Stimulated activated CD8-positive, alpha-beta memory T cell treated with anti-CD3 and anti-CD28 coated beads, Interleukin-4, amount 100 ng/mL, for 48 hours (primary cell): ENCODE data around the gene PRICKLE1.

Experiments used
- DNase-seq: peaks from one replicate; pipeline ENCODE4 v3.0.0-alpha.2; 2020

The PRICKLE1 gene

GRCh38 chr12:42484996-42485395 lies 104.5 kb downstream of the PRICKLE1 start:
- DNase-seq, result no peak

DNA sequence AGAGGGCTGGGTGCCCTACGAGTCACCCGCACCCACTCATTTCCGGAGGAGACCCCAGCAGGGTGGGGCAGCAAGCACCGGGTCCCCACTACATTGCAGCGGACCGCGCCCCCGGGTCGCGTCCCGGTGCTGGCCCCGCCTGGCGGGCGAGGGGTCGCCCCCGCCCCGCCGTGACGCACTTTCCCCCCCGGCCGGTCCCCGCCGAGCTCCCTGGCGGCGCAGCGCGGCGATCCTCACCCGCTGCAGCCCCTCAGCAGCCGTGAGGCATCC lies 106.1 kb downstream of the PRICKLE1 start:
- peak; percentile 36 for DNase-seq

GRCh38 chr12:42482748-42483520 lies 106.6 kb downstream of the PRICKLE1 start:
- DNase-seq, result peak; percentile 78

DNA sequence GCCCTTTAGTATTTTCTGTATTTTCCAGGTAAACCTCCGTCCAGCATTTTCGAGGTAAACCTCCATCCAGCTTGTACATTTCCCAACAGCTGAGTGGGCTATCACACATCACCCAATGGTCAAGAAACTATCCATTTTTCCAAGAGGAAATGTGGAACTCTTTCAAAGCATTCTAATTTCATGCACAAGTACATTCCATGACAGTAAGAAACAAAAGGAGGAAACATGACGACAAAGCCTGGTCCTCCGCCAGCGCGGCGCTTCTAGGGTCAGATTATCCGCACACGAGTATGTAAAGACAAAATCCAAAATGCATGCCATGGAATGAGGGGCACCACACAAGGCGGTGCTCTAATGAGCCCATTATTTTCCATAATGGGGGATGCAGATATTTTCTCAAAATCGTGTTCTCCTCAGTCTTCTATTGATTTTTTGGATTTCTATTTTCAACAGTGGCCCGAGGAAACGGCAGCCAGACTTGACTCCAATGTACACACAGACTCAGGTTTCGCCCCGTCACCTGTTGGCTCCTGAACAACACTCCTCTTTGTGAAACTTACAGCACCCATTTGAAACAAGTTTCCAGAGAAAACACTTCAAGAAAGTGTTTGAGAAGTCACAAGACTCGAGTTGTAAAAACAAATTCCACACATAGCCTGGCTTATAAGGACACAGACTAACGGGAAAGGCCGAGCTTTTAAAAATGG lies 107.4 kb downstream of the PRICKLE1 start:
- no peak for DNase-seq

DNA sequence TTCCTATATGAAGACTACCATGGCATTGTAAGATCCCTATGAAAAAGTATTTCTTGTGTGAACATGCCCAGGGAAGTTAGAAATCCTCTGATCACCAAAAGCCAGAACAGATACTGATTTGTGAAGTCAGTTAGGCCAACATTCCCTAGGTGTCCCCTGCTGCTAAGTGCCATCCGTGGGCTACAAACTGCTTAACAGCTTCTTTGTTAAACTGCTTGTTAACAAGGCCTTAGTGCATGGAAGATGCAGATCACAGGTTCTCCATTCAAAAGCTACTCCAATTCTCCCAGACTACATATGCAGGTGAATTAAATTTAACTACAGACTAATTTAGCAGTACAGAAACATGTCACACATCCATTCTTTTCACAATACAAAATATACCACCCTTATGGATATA lies 108.2 kb downstream of the PRICKLE1 start:
- no peak for DNase-seq

DNA sequence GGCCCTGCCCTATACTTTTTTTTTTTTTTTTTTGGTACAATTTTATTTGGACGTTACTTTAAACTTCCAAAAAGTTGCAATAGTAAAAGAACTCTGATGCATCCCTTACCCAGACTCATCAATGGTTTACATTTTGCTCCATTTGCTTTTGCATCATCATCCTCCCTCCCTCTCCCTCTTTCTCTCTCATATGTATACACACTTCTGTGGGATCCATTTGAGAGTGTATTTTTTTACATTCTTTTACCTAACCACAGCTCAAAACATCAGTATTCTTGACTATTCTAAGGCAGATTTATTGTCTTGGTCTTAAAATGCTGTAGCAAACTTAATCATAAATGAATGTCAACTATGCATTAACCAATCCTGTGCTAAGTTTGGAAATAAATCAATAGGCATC lies 111.6 kb downstream of the PRICKLE1 start:
- no peak for DNase-seq

DNA sequence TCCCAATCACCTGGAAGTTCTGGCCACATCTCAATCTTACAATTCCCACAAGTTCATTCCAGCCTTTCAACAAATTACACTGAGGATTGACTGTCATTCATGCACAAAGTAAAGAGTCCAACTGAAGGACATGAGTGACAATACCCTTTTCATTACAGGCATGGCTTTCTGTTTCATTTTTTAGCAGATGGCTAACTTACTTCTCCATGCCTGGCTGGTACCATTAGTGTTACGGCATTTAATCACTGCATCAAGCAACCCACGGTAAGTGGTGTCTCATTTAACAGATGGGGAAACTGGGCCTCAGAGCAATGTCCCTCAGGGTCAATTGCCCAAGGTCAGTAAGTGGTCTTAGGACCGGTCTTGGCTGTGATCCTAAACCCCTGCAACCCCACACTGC lies 114.4 kb downstream of the PRICKLE1 start:
- no peak for DNase-seq

- no peak for DNase-seq
Observed at GRCh38 chr12:42474391-42474790, 115.2 kb downstream of the PRICKLE1 start.

DNA sequence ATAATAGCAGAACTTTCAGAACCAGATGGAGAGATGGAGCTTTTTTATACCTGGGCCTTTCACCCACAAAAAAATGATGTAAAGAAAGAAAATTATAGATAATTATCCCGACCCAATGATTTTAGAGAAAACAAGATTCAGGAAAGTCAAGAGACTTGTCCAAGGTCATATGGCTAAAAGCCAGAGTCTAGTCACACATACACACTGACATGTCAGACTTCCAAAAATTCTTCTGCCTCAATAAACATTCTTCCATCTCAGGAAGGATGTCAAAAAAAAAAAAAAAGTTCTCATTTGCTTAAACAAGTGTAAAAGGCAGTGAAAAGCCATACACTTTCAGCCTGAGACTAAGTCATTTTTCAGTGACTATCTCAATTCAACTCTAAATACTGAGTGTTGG lies 116.0 kb downstream of the PRICKLE1 start:
- DNase-seq, result no peak

DNA sequence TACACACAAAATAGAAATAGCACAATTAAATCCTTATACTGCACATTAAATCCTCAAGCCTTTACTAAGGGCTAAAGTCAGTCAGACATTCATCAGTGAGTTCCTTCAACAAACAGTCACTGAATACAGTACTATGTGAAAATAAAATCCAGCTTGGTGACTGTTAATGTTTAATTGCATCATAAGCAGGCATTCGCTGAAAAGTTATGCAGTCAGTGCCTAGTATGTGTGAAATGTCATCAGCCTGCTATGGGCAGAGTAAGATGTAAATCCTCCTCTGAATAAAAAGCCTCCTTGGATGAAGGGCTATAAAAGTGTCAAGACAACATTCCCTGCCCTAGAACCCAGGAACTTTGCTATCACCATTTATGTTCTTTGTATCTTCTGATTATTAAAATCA lies 116.4 kb downstream of the PRICKLE1 start:
- no peak for DNase-seq

DNA sequence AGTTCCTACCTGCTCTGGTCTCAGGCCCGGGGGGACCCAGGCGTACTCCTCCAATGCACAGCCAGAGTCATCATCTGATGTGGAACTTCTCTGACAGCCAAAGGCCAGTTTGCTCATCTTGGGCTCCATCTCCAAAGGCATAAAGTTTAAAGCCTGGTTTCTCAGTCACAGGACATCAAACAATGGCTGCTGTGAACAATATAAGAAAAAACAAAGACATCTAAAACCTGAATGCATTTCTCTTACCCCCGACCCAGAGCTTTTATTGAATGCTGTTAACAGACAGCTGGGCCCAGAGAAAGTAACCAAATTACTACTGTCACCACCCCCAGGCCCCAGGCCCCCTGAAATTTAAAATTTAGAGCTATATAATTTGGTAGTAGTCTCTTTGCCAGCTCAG lies 117.2 kb downstream of the PRICKLE1 start:
- DNase-seq, result no peak

DNA sequence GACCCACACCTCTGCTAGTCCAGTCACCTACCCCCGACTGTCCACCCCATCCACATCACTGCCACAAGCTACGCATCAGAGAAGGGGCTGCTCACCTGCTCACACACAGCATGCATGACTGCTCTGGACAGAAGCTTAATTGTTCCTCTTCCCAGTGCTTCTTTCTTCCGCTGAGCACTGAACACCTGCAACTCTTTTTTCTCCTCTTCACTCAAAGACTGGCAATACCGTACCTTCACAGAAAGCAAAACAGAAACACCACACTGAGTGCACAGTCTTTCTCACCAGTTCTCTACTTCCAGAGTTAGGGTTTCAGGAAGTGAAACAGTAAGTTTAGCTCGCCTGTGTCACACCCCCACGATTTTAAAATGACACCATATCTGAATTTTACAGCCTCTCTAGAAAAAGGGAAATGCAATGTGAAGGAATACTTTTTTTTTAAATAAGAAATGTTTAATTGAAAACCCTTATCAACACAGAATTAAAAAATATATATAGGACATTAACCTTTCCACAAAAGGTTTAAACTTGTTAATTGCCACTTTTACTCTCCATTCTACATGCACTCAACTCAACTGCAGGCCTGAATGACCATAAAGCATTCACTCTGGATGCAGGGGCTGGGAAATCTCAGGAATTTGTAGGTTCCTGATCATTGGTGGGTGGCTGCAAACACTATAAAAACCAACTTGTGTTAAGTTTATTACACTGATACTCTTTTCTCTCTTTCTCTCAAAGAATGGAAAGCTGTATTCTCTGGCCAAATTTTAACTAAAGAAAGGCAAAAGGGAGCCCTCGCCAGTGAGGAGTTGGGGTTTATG lies 120.0 kb downstream of the PRICKLE1 start:
- no peak for DNase-seq

GRCh38 chr12:42468921-42469320 lies 120.6 kb downstream of the PRICKLE1 start:
- no peak for DNase-seq

DNA sequence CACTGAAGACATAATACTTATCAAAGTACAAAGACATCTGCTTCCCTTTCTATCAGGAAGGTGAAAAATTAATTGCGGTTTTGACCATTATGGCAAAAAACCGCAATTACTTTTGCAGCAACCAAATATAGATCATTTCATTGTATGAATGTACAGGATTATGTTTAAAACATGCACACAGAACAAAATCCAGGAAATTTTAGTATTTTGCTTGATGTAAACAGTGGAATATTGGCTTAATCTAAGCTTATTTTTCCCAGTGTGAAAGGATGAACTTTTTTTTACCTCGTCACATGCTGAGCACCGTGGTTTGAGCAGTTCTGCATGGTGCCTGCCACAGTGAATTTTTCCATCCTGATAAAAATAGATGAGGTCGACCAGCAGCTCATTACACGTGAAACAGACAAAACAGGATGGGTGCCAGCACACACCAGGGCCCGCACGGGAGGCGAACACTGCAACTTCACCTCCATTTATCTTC lies 121.2 kb downstream of the PRICKLE1 start:
- no peak for DNase-seq

GRCh38 chr12:42463671-42464070 lies 125.9 kb downstream of the PRICKLE1 start:
- DNase-seq, result no peak

GRCh38 chr12:42462486-42462885 lies 127.1 kb downstream of the PRICKLE1 start:
- no peak for DNase-seq

DNA sequence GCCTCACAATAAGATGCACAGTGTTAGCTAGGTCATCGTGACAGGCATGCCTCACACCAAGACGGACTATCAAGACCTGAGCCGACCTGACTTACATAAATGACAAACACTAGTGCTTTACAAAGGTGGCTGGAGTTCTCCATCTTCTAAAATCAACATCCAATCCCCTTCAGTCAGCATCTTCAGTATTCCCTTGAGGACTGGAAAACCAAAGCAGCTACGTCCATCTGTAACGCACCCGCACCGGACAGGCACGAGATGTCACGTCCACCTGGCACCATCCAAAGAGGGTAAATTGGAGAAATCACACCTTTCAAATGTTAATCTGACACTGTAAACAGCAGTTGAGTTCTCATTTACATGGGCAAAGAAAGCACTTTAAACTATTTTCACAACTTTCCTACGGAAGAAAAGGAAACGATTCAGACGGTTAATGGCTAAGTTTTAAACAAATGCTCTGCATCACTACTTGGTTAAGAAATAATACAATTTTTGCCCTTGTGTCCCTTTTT lies 130.2 kb downstream of the PRICKLE1 start:
- no peak for DNase-seq

GRCh38 chr12:42458575-42458974 lies 131.0 kb downstream of the PRICKLE1 start:
- no peak for DNase-seq

DNA sequence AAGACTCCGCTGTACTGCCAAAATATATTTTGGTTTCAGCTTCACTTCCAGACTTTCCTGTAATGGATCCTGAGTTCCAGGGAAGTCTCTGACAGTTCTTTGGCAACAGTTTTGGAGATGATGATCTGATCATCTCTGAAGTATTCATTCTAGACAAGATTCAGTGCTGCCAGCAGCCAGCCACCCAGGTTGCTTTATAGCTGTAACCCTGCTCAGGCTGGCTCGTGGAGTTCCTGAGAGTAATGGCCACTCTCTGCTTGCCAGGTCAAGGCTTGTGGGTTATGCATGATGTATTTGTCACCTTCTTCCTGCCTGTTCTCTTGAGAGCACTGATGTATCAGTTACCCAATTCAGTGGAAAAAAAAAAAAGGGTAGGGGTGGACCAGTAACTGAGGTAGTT lies 139.3 kb downstream of the PRICKLE1 start:
- no peak for DNase-seq

DNA sequence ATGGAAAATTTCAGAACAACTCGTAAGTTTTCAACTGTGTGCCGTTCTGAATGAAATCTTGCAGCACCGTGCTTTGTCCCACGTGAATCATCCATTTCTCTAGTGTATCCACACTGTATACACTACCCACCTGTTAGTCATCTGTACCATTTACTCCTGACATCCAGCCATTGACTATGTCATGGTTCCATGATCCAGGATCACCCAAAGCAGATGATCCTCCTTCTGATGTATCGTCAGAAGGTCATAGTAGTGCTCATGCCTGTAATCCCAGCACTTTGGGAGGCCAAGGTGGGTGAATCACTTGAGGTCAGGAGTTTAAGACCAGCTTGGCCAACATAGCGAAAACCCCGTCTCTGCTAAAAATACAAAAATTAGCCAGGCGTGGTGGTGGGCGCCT lies 140.7 kb downstream of the PRICKLE1 start:
- DNase-seq, result no peak

DNA sequence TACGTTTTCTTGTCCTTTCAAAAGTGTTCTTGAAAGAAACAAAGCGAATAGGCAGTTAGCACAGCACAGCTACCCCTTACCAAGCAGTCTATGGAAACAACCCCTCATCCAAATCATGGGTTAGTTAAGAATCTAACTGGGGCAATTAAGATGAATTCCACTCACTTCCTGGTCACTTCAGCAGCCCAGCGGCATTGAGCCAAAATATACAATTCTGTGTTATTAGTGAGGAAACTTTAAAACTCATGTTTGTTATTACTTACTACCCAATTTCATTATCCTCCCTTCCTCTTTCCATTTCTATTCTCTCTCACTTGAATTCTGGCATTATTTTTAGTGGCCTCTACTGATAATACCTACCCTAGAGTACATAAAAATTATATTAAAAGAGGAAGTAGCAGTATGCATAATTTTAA lies 142.2 kb downstream of the PRICKLE1 start:
- DNase-seq, result no peak

GRCh38 chr12:42446761-42447160 lies 142.8 kb downstream of the PRICKLE1 start:
- DNase-seq, result no peak

- no peak for DNase-seq
Observed at GRCh38 chr12:42445891-42446290, 143.7 kb downstream of the PRICKLE1 start.
